B cell (primary cell): ENCODE data around the gene SPEM2. TPM values are rescaled to one million over a fixed set of nuclear protein-coding genes. Genes with fewer than 3 reads are reported as not detected.

Source experiments
- ATAC-seq: fragments of 200-7000 bp; cut with Tn5 transposase; one replicate; pipeline ENCODE4 v1.10.0; 2021; ENCODE audit warnings: low read depth, mild to moderate bottlenecking, moderate number of reproducible peaks, moderate library complexity
- CTCF ChIA-PET: fragments of 350-600 bp; sonication (Branson Sonifier 250); formaldehyde crosslinking; loops from one replicate; lab custom pipeline; 2021; ENCODE audit warnings: antibody characterized with exemption, inconsistent platforms; lab: Charles Lee
- POLR2A ChIA-PET: fragments of 350-600 bp; sonication (Branson Sonifier 250); formaldehyde crosslinking; loops from one replicate; lab custom pipeline; 2021; ENCODE audit warnings: antibody characterized with exemption; lab: Charles Lee
- DNase-seq: peaks from one replicate; pipeline ENCODE4 v3.0.0; 2013
- H2AFZ ChIP-seq: 2 replicates; pipeline ENCODE4 v1.6.1; 2012; ENCODE audit warnings: mild to moderate bottlenecking, low read depth, low read length; ENCODE audit not compliant: insufficient read depth, poor library complexity, severe bottlenecking
- H3K27ac ChIP-seq, 2 donors: 1 replicate in 1 of 2; 2 replicates in 1 of 2; pipeline ENCODE4 v1.5.1; 2012 to 2013; ENCODE audit warnings: low read length in 2 of 2, mild to moderate bottlenecking in 2 of 2, moderate library complexity in 1 of 2
- H3K27me3 ChIP-seq, 4 experiments: fragments of 200-600 bp in 1 of 4; sonication (generic) in 1 of 4; replicated peaks in 1 of 4; 1 replicate in 2 of 4; 2 replicates in 2 of 4; pipeline versions ENCODE4 v1.6.1 to v1.7.0; 2013 to 2016; ENCODE audit warnings: low read length in 3 of 4, mild to moderate bottlenecking in 2 of 4, mixed read lengths in 1 of 4, moderate library complexity in 1 of 4; ENCODE audit not compliant: insufficient read depth in 4 of 4, control insufficient read depth in 3 of 4; ENCODE audit errors: control extremely low read depth in 1 of 4
- H3K36me3 ChIP-seq, 2 experiments: replicated peaks in 1 of 2; 1 replicate in 1 of 2; 2 replicates in 1 of 2; pipeline versions ENCODE4 v1.6.1 to v1.7.1; 2013; ENCODE audit warnings: low read length in 1 of 2; ENCODE audit not compliant: insufficient read depth in 2 of 2, control insufficient read depth in 1 of 2; ENCODE audit errors: control extremely low read depth in 1 of 2, extremely low read depth in 1 of 2
- H3K4me1 ChIP-seq, 2 donors: fragments of 200-600 bp in 1 of 2; sonication (generic) in 1 of 2; 1 replicate in 1 of 2; 2 replicates in 1 of 2; pipeline versions ENCODE4 v1.5.1 to v1.6.1; 2013 to 2017; ENCODE audit warnings: low read length in 2 of 2; ENCODE audit not compliant: control insufficient read depth in 2 of 2, insufficient read depth in 2 of 2
- H3K4me2 ChIP-seq: replicated peaks from 2 replicates; pipeline ENCODE3; 2012; ENCODE audit warnings: mild to moderate bottlenecking, low read depth, low read length; ENCODE audit not compliant: poor library complexity, severe bottlenecking
- H3K4me3 ChIP-seq, 5 experiments: fragments of 200-600 bp in 1 of 5; sonication (generic) in 1 of 5; 1 replicate in 3 of 5; 2 replicates in 2 of 5; pipeline versions ENCODE4 v1.5.1 to v1.7.0; 2011 to 2016; ENCODE audit warnings: low read length in 4 of 5, mild to moderate bottlenecking in 4 of 5, low read depth in 2 of 5, control low read depth in 1 of 5, moderate library complexity in 1 of 5; ENCODE audit not compliant: insufficient read depth in 1 of 5; ENCODE audit errors: control extremely low read depth in 1 of 5, extremely low read depth in 1 of 5
- H3K79me2 ChIP-seq: fragments of 200-600 bp; sonication (generic); one replicate; pipeline ENCODE4 v1.6.0; 2016; ENCODE audit warnings: low read length; ENCODE audit not compliant: control insufficient read depth, insufficient read depth
- H3K9ac ChIP-seq: fragments of 200-600 bp; sonication (generic); 2 replicates; pipeline ENCODE4 v1.6.1; 2017; ENCODE audit warnings: mild to moderate bottlenecking, low read length, moderate library complexity
- H3K9me3 ChIP-seq, 3 donors: one replicate each; pipeline versions ENCODE4 v1.6.1 to v1.7.1; 2013; ENCODE audit warnings: low read length in 2 of 3; ENCODE audit not compliant: control insufficient read depth in 2 of 3, insufficient read depth in 1 of 3; ENCODE audit errors: control extremely low read depth in 1 of 3
- H4K20me1 ChIP-seq: 2 replicates; pipeline ENCODE4 v1.6.0; 2012; ENCODE audit warnings: mild to moderate bottlenecking, low read length; ENCODE audit not compliant: insufficient read depth, control insufficient read depth, poor library complexity, severe bottlenecking
- H3K27ac Mint-ChIP-seq: one replicate; pipeline ENCODE4 v1.8.0; 2021; ENCODE audit warnings: mixed read lengths
- H3K27me3 Mint-ChIP-seq: one replicate; pipeline ENCODE4 v1.8.0; 2021; ENCODE audit warnings: mixed read lengths
- H3K4me1 Mint-ChIP-seq: one replicate; pipeline ENCODE4 v1.8.0; 2021; ENCODE audit warnings: mixed read lengths
- H3K4me3 Mint-ChIP-seq: one replicate; pipeline ENCODE4 v1.8.0; 2021; ENCODE audit warnings: mixed read lengths
- H3K9me3 Mint-ChIP-seq: one replicate; pipeline ENCODE4 v1.8.0; 2022; ENCODE audit warnings: mixed read lengths; ENCODE audit not compliant: insufficient read depth
- EZH2 ChIP-seq: IDR thresholded peaks from 2 replicates; pipeline ENCODE4 v1.6.1; 2012; ENCODE audit warnings: borderline replicate concordance, low read depth, mild to moderate bottlenecking, moderate library complexity, low read length; ENCODE audit not compliant: insufficient read depth, poor library complexity, severe bottlenecking
- WGBS: methylation state at CpG from one replicate; pipeline ENCODE4 v1.1.5; 2013; ENCODE audit warnings: missing lambda C conversion rate; ENCODE audit not compliant: insufficient coverage; 5-methylcytosine and 5-hydroxymethylcytosine counted together
- intact Hi-C: fragments of 100-400 bp; cut with micrococcal nuclease; formaldehyde crosslinking; loops from one replicate; pipeline ENCODE4 v1.10.0; 2022
- polyA plus RNA-seq: library from polyadenylated mRNA; depleted of rRNA; stranded (reverse); fragments of >200 nt; gene quantifications from 2 replicates; pipeline ENCODE4 v1.2.3, GENCODE V29; 2012
- total RNA-seq, 2 donors: library from RNA; stranded (reverse); fragments of 120-200 nt in 1 of 2; gene quantifications; 1 replicate in 1 of 2; 2 replicates in 1 of 2; pipeline versions ENCODE4 v1.2.3 to v1.2.4, GENCODE V29; 2013 to 2022
- TF ChIP-seq, protein P1 (sequence below): fragments of 200-600 bp; IDR thresholded peaks from one replicate; pipeline ENCODE4 v1.8.0; 2022; ENCODE audit warnings: antibody characterized with exemption, mild to moderate bottlenecking

SPEM2 gene
- total and polyA plus RNA-seq, 2 donors (not counting 1 experiment from before 2014, with no cell fraction given): not detected

DNA sequence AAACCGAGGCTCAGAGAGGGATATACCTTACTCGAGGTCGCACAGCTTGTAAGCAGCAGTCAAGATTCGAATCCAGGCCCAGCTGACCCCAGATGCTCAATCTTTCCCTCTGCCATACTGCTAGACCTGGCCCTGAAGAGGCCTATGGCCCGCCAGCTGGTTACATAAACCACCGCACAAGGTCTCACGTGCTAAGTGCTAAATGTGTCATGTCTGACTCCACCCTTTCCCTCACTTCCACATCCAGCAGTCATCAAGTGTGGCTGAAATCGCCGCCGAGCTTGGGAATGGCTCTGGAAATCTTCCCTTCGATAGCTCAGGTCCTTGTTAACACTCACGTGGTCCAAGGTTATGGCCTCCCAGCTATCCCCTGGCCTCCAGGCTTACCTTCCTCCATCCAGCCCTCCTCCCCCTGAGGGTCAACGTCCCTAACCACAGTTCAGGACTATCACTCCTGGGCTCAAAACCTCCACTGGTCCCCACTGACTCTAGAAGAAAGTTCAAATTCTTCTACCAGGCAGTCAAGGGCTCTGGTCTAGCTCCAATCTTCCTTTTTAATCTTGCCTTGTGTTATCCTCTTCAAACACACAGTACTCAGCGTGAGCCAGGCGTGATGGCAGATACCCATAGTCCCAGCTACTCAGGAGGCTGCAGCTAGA, 50.5 kb downstream of the SPEM2 start:
- Histone ChIP-seq H3K4me3 (no peak overlapping the region), H3K36me3 (peaks cover 0 to 3% of the 10 kb centered on the region in 2 experiments), H3K9me3 (no peaks in the 10 kb centered on the region), H3K9ac (no peak overlapping the region), H3K4me2 (no peak overlapping the region), H4K20me1 (peaks cover 70% of the 10 kb centered on the region), H3K79me2 (peaks cover 89% of the 10 kb centered on the region), H2AFZ (no peak overlapping the region), H3K4me1 (peaks cover 26 to 50% of the 10 kb centered on the region in 2 donors), H3K27me3 (no peaks in the 10 kb centered on the region), H3K27ac (peak overlapping the region in 1 of 2 donors; percentile 4)
- Mint-ChIP-seq H3K27me3 (no peaks in the 10 kb centered on the region), H3K4me3 (peak overlapping the region; percentile 51), H3K27ac (peak overlapping the region; percentile 72), H3K9me3 (no peaks in the 10 kb centered on the region), H3K4me1 (peaks cover 55% of the 10 kb centered on the region)
- ChIA-PET CTCF (interaction anchor here (0.7 to 2.5 kb wide), 6 partner anchors 9 to 41 kb away, joined by 3 to 10 read pairs (median 4); partner anchors contain the start of gene TMEM102), POLR2A (no interaction called here)
- TF ChIP-seq, protein P1, sequence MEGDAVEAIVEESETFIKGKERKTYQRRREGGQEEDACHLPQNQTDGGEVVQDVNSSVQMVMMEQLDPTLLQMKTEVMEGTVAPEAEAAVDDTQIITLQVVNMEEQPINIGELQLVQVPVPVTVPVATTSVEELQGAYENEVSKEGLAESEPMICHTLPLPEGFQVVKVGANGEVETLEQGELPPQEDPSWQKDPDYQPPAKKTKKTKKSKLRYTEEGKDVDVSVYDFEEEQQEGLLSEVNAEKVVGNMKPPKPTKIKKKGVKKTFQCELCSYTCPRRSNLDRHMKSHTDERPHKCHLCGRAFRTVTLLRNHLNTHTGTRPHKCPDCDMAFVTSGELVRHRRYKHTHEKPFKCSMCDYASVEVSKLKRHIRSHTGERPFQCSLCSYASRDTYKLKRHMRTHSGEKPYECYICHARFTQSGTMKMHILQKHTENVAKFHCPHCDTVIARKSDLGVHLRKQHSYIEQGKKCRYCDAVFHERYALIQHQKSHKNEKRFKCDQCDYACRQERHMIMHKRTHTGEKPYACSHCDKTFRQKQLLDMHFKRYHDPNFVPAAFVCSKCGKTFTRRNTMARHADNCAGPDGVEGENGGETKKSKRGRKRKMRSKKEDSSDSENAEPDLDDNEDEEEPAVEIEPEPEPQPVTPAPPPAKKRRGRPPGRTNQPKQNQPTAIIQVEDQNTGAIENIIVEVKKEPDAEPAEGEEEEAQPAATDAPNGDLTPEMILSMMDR: no peak
- no peak for TF ChIP-seq EZH2
- intact Hi-C loops: no loop called here
- no peak for ATAC-seq
- no peak for DNase-seq
- 83% methylated on average over 15 of the region's 15 CpGs for WGBS

DNA sequence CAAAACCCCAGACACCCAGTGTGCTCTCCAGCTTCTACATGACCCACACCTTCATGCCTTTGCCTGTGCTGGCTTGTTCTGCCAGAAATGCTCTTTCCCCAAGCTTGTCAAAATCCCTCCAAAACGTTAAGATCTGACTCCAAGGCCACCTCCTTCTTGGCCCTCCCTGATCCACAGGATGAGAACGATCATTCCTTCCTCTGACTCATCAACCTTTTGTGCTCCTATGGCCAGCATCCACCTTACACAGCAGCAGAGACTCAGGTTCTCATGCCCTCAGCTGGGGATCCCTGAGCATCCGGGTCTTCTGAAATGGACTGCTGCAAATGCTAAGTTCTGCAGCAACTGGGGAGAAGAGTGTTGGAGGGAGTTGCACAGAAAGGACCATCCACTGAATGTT, 51.1 kb downstream of the SPEM2 start:
- POLR2A ChIA-PET: interaction anchor here (0.7 kb wide), 1 partner anchor 10 kb away, joined by 3 read pairs; no protein-coding TSS in a partner anchor
- H3K79me2 ChIP-seq: peaks cover 89% of the 10 kb centered on the region
- TF ChIP-seq, protein P1: no peak
- no peak for TF ChIP-seq EZH2

More for the DNA sequence above, 51.1 kb downstream of the SPEM2 start:
- H2AFZ ChIP-seq: no peak overlapping the region
- H3K27me3 ChIP-seq: no peaks in the 10 kb centered on the region
- H3K4me3 Mint-ChIP-seq: peak overlapping the region; percentile 51
- H3K4me2 ChIP-seq: no peak overlapping the region
- no peak overlapping the region for H3K9ac ChIP-seq
- no peaks in the 10 kb centered on the region for H3K27me3 Mint-ChIP-seq
- H3K9me3 ChIP-seq: no peaks in the 10 kb centered on the region
- no peak for ATAC-seq
- no peak overlapping the region for H3K4me3 ChIP-seq
- H3K4me1 ChIP-seq: peaks cover 26 to 46% of the 10 kb centered on the region in 2 donors
- peaks cover 64% of the 10 kb centered on the region for H4K20me1 ChIP-seq
- H3K27ac Mint-ChIP-seq: peak overlapping the region; percentile 72
- CTCF ChIA-PET: interaction anchor here (0.7 to 2.5 kb wide), 7 partner anchors 9 to 121 kb away, joined by 3 to 10 read pairs (median 3); no protein-coding TSS in a partner anchor
- 70% methylated on average over 3 of the region's 3 CpGs for WGBS
- H3K9me3 Mint-ChIP-seq: no peaks in the 10 kb centered on the region
- intact Hi-C loops: no loop called here
- DNase-seq: no peak
- H3K4me1 Mint-ChIP-seq: peaks cover 57% of the 10 kb centered on the region
- peaks cover 0 to 2% of the 10 kb centered on the region in 2 experiments for H3K36me3 ChIP-seq
- no peak overlapping the region for H3K27ac ChIP-seq
